Upper lobe of left lung (tissue), 6 donors: Measurements from ENCODE around the gene RBM28. TPM values are rescaled to one million over a fixed set of nuclear protein-coding genes. Genes with fewer than 3 reads are reported as not detected.

Source experiments
- ATAC-seq, 2 donors: fragments of 200-7000 bp; cut with Tn5 transposase; one replicate each; pipeline ENCODE4 v1.9.1; 2022; ENCODE audit warnings: mild to moderate bottlenecking in 2 of 2, moderate library complexity in 2 of 2; ENCODE audit not compliant: low FRiP score in 2 of 2
- DNase-seq, 2 donors: peaks; one replicate each; pipeline ENCODE4 v3.0.0-alpha.2; 2019 to 2020
- H3K27ac ChIP-seq, 4 donors: fragments of 200-600 bp; sonication (generic); one replicate each; pipeline ENCODE4 v1.5.1; 2016 to 2019
- H3K27me3 ChIP-seq, 4 donors: fragments of 200-600 bp; sonication (generic); one replicate each; pipeline ENCODE4 v1.5.1; 2017 to 2019
- H3K36me3 ChIP-seq, 4 donors: fragments of 200-600 bp; sonication (generic); one replicate each; pipeline ENCODE4 v1.5.1; 2016 to 2019
- H3K4me1 ChIP-seq, 4 donors: fragments of 200-600 bp; sonication (generic); one replicate each; pipeline ENCODE4 v1.5.1; 2018 to 2019
- H3K4me3 ChIP-seq, 4 donors: fragments of 200-600 bp; sonication (generic); one replicate each; pipeline ENCODE4 v1.5.1; 2017 to 2019; ENCODE audit warnings: mild to moderate bottlenecking in 2 of 4, moderate library complexity in 1 of 4
- H3K9me3 ChIP-seq, 4 donors: fragments of 200-600 bp; sonication (generic); one replicate each; pipeline ENCODE4 v1.5.1; 2018 to 2019
- CTCF ChIP-seq, 6 experiments: fragments of 450-650 bp in 4 of 6; fragments of 200-600 bp in 2 of 6; sonication (generic) in 2 of 6; IDR thresholded peaks; one replicate each; pipeline ENCODE4 v1.5.1; 2016 to 2019; ENCODE audit warnings: antibody characterized with exemption in 6 of 6
- EP300 ChIP-seq, 4 donors: sonication (generic); formaldehyde crosslinking; IDR thresholded peaks; one replicate each; pipeline ENCODE4 v1.5.1; 2017; ENCODE audit warnings: antibody characterized with exemption in 4 of 4, control low read depth in 2 of 4
- POLR2A ChIP-seq, 4 donors: fragments of 450-650 bp; IDR thresholded peaks; one replicate each; pipeline ENCODE4 v1.5.1; 2016 to 2017; ENCODE audit warnings: antibody characterized with exemption in 4 of 4, mild to moderate bottlenecking in 2 of 4
- POLR2AphosphoS5 ChIP-seq, 2 donors: sonication (generic); formaldehyde crosslinking; IDR thresholded peaks; one replicate each; pipeline ENCODE4 v1.5.1; 2017; ENCODE audit warnings: antibody characterized with exemption in 2 of 2
- WGBS, 2 donors: methylation state at CpG; one replicate each; pipeline ENCODE4 v1.1.5; 2017 to 2018; 5-methylcytosine and 5-hydroxymethylcytosine counted together
- total RNA-seq, 6 donors: library from RNA; depleted of rRNA in 4 of 6; stranded (reverse); fragments of >200 nt in 4 of 6; gene quantifications; one replicate each; pipeline versions ENCODE4 v1.1.0 to v1.2.1, GENCODE V29; 2016 to 2021
- donor health status: DM: no; HTN: no; CAD: no; lungs with moderate emphysema.
- donor health status: DM: no; HTN: yes; CAD: no; lungs with severe emphysema.

The RBM28 gene
- total RNA-seq, 6 donors from 2014 or later = 20.1 to 108 (median 29.4) TPM

DNA sequence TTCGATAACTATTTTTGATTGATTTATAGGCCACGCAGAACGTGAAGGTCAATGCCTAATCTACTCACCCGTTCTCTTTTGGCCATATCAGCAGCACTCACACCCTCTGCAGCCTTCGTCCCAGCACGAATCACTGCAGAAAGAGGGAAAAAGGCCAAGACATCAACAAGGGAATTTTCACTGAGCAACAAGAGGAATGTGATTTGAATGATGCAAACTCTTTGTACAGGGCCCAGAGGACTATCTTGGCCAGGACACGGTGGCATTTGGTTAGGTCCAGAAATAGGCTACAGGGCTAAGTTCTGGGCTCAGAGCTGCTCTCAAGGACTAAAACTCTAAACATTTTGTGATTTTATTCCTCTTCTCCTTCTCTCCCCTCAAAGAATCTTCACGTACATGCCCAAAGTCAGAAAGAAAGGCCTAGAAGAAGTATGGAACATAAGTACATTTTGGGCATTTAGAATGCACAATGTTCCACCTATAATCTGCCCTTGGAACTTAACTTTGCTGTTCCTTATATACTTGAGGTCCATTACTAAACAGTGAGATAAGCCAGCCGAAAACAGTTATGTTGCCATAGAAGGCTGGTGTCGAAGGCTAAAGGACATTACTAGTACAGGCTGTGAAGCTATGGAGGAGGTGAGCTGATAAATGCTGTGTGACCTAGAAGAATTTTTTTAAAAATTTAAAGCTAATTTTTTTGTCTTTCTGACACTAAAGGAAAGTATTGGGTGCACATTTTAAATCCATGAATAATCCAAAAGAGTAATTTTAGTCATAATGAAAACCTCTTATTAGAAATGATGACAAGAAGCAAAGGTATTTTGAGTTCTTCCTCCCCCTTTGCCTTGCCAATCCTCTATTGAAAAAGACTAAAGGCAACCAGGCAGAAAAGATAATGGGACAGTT lies 20.0 kb downstream of the RBM28 start:
- no peak for ATAC-seq
- 85 to 90% methylated on average over 10 of the region's 10 CpGs for WGBS, 2 donors
- peaks cover 9 to 97% (median 66%) of the 10 kb centered on the region in 4 donors for H3K36me3 ChIP-seq
- no peaks in the 10 kb centered on the region for H3K9me3 ChIP-seq
- DNase-seq = no peak
- H3K4me3 ChIP-seq = no peak overlapping the region
- TF ChIP-seq POLR2A (IDR thresholded peaks at IDR 0.05) (no peak), POLR2AphosphoS5 (IDR thresholded peaks at IDR 0.05) (no peak), EP300 (IDR thresholded peaks at IDR 0.05) (no peak), CTCF (IDR thresholded peaks at IDR 0.05) (no peak)
- no peaks in the 10 kb centered on the region for H3K27me3 ChIP-seq
- H3K4me1 ChIP-seq = peaks cover 0 to 6% (median 0%) of the 10 kb centered on the region in 4 donors
- H3K27ac ChIP-seq = no peak overlapping the region

DNA sequence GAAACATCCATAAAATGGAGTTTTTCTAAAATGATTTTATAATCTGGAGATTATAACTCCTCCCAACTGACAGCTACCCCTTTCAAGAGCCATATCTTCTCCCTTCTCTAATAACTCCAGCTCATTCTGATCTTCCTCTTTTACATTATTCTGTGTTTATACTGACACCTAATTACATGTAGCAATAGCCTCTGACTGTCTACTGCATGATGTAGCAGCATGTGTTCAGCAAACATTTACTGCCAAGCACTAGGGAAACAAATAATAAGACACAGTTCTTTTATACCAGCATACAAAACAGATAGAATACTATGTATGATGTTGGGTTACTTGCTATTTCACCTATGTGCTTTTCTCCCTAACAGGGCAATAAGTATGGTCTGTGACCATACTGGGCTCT lies 20.7 kb downstream of the RBM28 start:
- peaks cover 10 to 96% (median 68%) of the 10 kb centered on the region in 4 donors for H3K36me3 ChIP-seq
- H3K27me3 ChIP-seq = no peaks in the 10 kb centered on the region
- H3K4me3 ChIP-seq = no peak overlapping the region
- H3K9me3 ChIP-seq = no peaks in the 10 kb centered on the region
- ATAC-seq = no peak
- TF ChIP-seq CTCF (IDR thresholded peaks at IDR 0.05) (no peak), POLR2A (IDR thresholded peaks at IDR 0.05) (no peak), EP300 (IDR thresholded peaks at IDR 0.05) (no peak), POLR2AphosphoS5 (IDR thresholded peaks at IDR 0.05) (no peak)
- no peak overlapping the region for H3K27ac ChIP-seq
- peaks cover 0 to 6% (median 0%) of the 10 kb centered on the region in 4 donors for H3K4me1 ChIP-seq
- DNase-seq = no peak

- Histone ChIP-seq H3K36me3 (peaks cover 19 to 98% (median 69%) of the 10 kb centered on the region in 4 donors), H3K27ac (no peak overlapping the region), H3K9me3 (no peaks in the 10 kb centered on the region), H3K4me1 (peaks cover 0 to 6% (median 0%) of the 10 kb centered on the region in 4 donors), H3K27me3 (no peaks in the 10 kb centered on the region), H3K4me3 (no peak overlapping the region)
- TF ChIP-seq POLR2AphosphoS5 (IDR thresholded peaks at IDR 0.05) (no peak), POLR2A (IDR thresholded peaks at IDR 0.05) (no peak), CTCF (IDR thresholded peaks at IDR 0.05) (peak in 4 of 6 experiments; percentile 12 to 32 (median 30))
- ATAC-seq (peak in 1 of 2 donors; percentile 55), DNase-seq (no peak)
- WGBS, 2 donors = 54 to 61% methylated on average over 3 of the region's 3 CpGs
These were observed 21.6 kb downstream of the RBM28 start for GRCh38 chr7:128322040-128322643.

DNA sequence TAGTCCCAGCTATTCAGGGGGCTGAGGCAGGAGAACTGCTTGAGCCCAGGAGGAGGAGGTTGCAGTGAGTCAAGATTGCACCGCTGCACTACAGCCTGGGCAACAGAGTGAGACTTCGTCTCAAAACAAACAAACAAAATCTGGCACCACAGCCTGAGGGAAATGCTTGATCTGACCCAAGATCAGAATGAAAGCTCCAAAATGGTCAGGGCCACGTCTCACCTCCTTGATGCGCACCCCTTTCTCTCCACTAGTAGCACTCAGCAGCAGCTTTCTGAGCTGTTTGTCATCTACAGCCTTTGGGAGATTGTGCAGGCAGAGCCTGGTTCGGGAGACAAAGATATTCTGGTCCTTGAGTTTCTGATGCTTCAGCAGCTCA lies 22.7 kb downstream of the RBM28 start:
- H3K27ac ChIP-seq = no peak overlapping the region
- ATAC-seq = no peak
- peaks cover 27 to 98% (median 69%) of the 10 kb centered on the region in 4 donors for H3K36me3 ChIP-seq
- no peaks in the 10 kb centered on the region for H3K9me3 ChIP-seq
- H3K27me3 ChIP-seq = no peaks in the 10 kb centered on the region
- WGBS, 2 donors = 76 to 85% methylated on average over 5 of the region's 5 CpGs
- TF ChIP-seq CTCF (IDR thresholded peaks at IDR 0.05) = no peak
- no peak for TF ChIP-seq EP300 (IDR thresholded peaks at IDR 0.05)
- no peak for TF ChIP-seq POLR2AphosphoS5 (IDR thresholded peaks at IDR 0.05)
- TF ChIP-seq POLR2A (IDR thresholded peaks at IDR 0.05) = no peak
- DNase-seq = no peak
- no peak overlapping the region for H3K4me3 ChIP-seq
- peaks cover 0 to 6% (median 0%) of the 10 kb centered on the region in 4 donors for H3K4me1 ChIP-seq
